Left hindlimb (tissue), 1 donor: ENCODE results near the gene LOX.

Experiments used
- DNase-seq: peaks from one replicate; pipeline ENCODE4 v3.0.0-alpha.2; 2018

Gene LOX

GRCh38 chr5:122050959-122051358 lies 27.1 kb downstream of the LOX start:
- no peak for DNase-seq

GRCh38 chr5:122040636-122041302 lies 37.3 kb downstream of the LOX start:
- DNase-seq: no peak

GRCh38 chr5:122036326-122036725 lies 41.7 kb downstream of the LOX start:
- no peak for DNase-seq

- no peak for DNase-seq
Measured at GRCh38 chr5:122035913-122036312, 42.1 kb downstream of the LOX start.

- DNase-seq: no peak
Measured at GRCh38 chr5:122031836-122032235, 46.2 kb downstream of the LOX start.

- DNase-seq: no peak
Measured at GRCh38 chr5:122030251-122030650, 47.8 kb downstream of the LOX start.

GRCh38 chr5:122029818-122030217 lies 48.2 kb downstream of the LOX start:
- DNase-seq: no peak

GRCh38 chr5:122022966-122023365 lies 55.1 kb downstream of the LOX start:
- DNase-seq: no peak

- no peak for DNase-seq
Measured at GRCh38 chr5:122019919-122020590, 58.0 kb downstream of the LOX start.

- DNase-seq: no peak
Measured at GRCh38 chr5:122015471-122015870, 62.6 kb downstream of the LOX start.

GRCh38 chr5:122014236-122014935 lies 63.7 kb downstream of the LOX start:
- no peak for DNase-seq
